Stomach (tissue), 9 donors: Measurements from ENCODE around the gene CPS1. TPM values are rescaled to one million over a fixed set of nuclear protein-coding genes. Genes with fewer than 3 reads are reported as not detected.

ENCODE experiments used
- DNase-seq, 2 donors: peaks; one replicate each; pipeline versions ENCODE4 v3.0.0 to v3.0.0-alpha.2; 2013 to 2019
- H3K27ac ChIP-seq, 5 donors: fragments of 200-600 bp in 4 of 5; sonication (generic) in 4 of 5; one replicate each; pipeline ENCODE4 v1.5.1; 2013 to 2019; ENCODE audit warnings: mild to moderate bottlenecking in 1 of 5, moderate library complexity in 1 of 5
- H3K27me3 ChIP-seq, 3 donors: fragments of 200-600 bp; sonication (generic); one replicate each; pipeline ENCODE4 v1.5.1; 2017 to 2019; ENCODE audit warnings: mixed run types in 1 of 3
- H3K36me3 ChIP-seq, 4 donors: fragments of 200-600 bp; sonication (generic); 1 replicate in 3 of 4; 2 replicates in 1 of 4; pipeline ENCODE4 v1.5.1; 2016 to 2019
- H3K4me1 ChIP-seq, 4 donors: fragments of 200-600 bp; sonication (generic); one replicate each; pipeline ENCODE4 v1.5.1; 2016 to 2019
- H3K4me3 ChIP-seq, 4 donors: fragments of 200-600 bp; sonication (generic) in 3 of 4; one replicate each; pipeline ENCODE4 v1.5.1; 2016 to 2019; ENCODE audit warnings: mild to moderate bottlenecking in 1 of 4
- H3K9me3 ChIP-seq, 4 donors: fragments of 200-600 bp; sonication (generic); one replicate each; pipeline ENCODE4 v1.5.1; 2016 to 2019
- EP300 ChIP-seq: sonication (generic); formaldehyde crosslinking; IDR thresholded peaks from one replicate; pipeline ENCODE4 v1.6.1; 2017; ENCODE audit warnings: antibody characterized with exemption
- POLR2A ChIP-seq, 4 donors: fragments of 450-650 bp; IDR thresholded peaks; one replicate each; pipeline ENCODE4 v1.6.1; 2016; ENCODE audit warnings: antibody characterized with exemption in 4 of 4, control low read depth in 2 of 4, mild to moderate bottlenecking in 1 of 4, moderate library complexity in 1 of 4
- POLR2AphosphoS5 ChIP-seq, 3 donors: sonication (generic); formaldehyde crosslinking; IDR thresholded peaks; one replicate each; pipeline ENCODE4 v1.6.1; 2016; ENCODE audit warnings: antibody characterized with exemption in 3 of 3
- WGBS, 5 donors: extraction: QIAGEN DNeasy Blood & Tissue Kit in 3 of 5; methylation state at CpG; one replicate each; pipeline versions ENCODE4 v1.1.5 to v1.1.7; 2013 to 2018; 5-methylcytosine and 5-hydroxymethylcytosine counted together
- intact Hi-C: fragments of 100-400 bp; cut with DNase I; formaldehyde crosslinking; loops from one replicate; pipeline ENCODE4 v1.15.1; 2023; ENCODE audit warnings: low total_unique reads
- polyA plus RNA-seq, 3 donors: library from polyadenylated mRNA; stranded (reverse); fragments of 200-250 nt; gene quantifications; one replicate each; pipeline ENCODE4 v1.2.3, GENCODE V29; 2013
- total RNA-seq, 5 donors: library from RNA; depleted of rRNA; stranded (reverse); fragments of >200 nt; gene quantifications; one replicate each; pipeline versions ENCODE4 v1.1.0 to v1.2.3, GENCODE V29; 2014 to 2016
- TF ChIP-seq, protein P1 (sequence below), 7 experiments: fragments of 450-650 bp in 4 of 7; fragments of 200-600 bp in 3 of 7; sonication (generic) in 3 of 7; IDR thresholded peaks; one replicate each; pipeline ENCODE4 v1.5.1; 2016 to 2019; ENCODE audit warnings: antibody characterized with exemption in 7 of 7, control low read depth in 2 of 7, mild to moderate bottlenecking in 1 of 7
- donor health status: healthy with polysubstance abuse.
- donor health status: Bipolar disorder and iron deficiency.
- donor health status: healthy.

The CPS1 gene
- total and polyA plus RNA-seq, 8 donors = under 0.01 to 14.9 (median 0.51) TPM

DNA sequence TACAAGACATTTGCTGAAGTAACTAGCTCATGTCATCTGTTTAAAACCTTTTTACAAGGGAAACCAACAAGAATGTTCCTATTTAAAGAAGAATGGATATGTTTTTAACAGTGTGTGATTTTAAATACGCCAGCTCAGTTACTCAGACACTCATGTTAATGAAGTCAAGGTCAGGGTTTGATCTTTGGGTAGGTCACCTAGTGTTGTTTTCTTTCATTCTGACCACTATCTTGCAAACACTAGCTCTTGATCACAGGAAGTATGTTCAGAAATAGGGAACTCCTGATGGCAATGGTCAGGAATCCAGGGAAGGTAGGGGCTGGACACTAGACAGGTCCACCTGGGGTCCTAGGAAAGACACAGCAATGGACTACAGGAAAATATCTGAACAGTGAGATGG, 116.7 kb downstream of the CPS1 start:
- intact Hi-C loops = no loop called here
- Histone ChIP-seq H3K4me1 (no peaks in the 10 kb centered on the region), H3K9me3 (no peaks in the 10 kb centered on the region), H3K36me3 (no peaks in the 10 kb centered on the region), H3K27ac (no peak overlapping the region), H3K27me3 (no peaks in the 10 kb centered on the region), H3K4me3 (no peak overlapping the region)
- WGBS, 5 donors = 55 to 86% (median 71%) methylated on average over 1 of the region's 1 CpG
- TF ChIP-seq POLR2A (IDR thresholded peaks at IDR 0.05) = no peak
- TF ChIP-seq EP300 = no peak
- TF ChIP-seq POLR2AphosphoS5 (IDR thresholded peaks at IDR 0.05) = no peak
- TF ChIP-seq, protein P1, sequence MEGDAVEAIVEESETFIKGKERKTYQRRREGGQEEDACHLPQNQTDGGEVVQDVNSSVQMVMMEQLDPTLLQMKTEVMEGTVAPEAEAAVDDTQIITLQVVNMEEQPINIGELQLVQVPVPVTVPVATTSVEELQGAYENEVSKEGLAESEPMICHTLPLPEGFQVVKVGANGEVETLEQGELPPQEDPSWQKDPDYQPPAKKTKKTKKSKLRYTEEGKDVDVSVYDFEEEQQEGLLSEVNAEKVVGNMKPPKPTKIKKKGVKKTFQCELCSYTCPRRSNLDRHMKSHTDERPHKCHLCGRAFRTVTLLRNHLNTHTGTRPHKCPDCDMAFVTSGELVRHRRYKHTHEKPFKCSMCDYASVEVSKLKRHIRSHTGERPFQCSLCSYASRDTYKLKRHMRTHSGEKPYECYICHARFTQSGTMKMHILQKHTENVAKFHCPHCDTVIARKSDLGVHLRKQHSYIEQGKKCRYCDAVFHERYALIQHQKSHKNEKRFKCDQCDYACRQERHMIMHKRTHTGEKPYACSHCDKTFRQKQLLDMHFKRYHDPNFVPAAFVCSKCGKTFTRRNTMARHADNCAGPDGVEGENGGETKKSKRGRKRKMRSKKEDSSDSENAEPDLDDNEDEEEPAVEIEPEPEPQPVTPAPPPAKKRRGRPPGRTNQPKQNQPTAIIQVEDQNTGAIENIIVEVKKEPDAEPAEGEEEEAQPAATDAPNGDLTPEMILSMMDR (IDR thresholded peaks at IDR 0.05) = no peak
- no peak for DNase-seq

DNA sequence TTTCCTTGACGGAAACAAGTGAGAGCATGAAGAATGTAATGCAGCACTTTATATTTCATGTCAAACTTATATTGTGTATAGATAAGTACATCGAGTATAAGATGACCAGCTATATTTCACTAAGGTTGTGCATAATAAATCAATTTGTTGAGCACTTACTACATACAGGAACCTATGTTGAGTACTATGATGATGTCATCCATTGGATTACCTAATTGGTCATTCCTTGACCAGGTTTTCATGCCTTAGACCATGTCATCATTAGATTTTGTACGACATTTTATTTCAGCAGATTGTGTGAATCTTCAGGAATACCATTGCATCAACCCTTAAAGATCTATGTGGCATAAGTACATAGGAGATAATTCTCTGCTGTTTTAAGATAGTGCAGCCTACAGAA, 119.7 kb downstream of the CPS1 start:
- Histone ChIP-seq H3K4me1 (no peaks in the 10 kb centered on the region), H3K27ac (no peak overlapping the region), H3K27me3 (no peaks in the 10 kb centered on the region), H3K9me3 (no peaks in the 10 kb centered on the region), H3K4me3 (no peak overlapping the region), H3K36me3 (no peaks in the 10 kb centered on the region)
- WGBS, 5 donors = 83 to 98% (median 87%) methylated on average over 3 of the region's 3 CpGs
- no peak for TF ChIP-seq POLR2A (IDR thresholded peaks at IDR 0.05)
- TF ChIP-seq POLR2AphosphoS5 (IDR thresholded peaks at IDR 0.05) = no peak
- TF ChIP-seq EP300 = no peak
- TF ChIP-seq, protein P1 (IDR thresholded peaks at IDR 0.05) = no peak
- intact Hi-C loops = no loop called here
- DNase-seq = no peak

DNA sequence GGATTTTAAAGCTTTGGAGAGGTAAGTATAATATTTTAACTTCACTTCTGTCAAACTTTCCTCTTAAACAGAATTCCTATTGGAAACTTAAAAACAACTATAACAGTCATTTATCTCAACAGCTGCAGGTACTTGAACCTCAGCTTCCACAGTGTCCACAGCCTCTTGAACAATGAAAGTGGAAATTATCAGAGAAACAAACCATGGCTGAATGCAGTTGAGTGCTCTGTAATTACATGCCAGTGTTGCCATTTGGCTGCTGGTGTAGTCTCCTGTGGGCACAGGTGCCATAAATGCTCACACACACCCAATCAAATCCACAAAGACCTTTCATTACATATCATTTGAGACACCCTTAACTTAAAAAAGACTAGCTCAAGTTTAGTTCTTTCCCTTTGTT, 125.1 kb downstream of the CPS1 start:
- H3K27ac ChIP-seq = no peak overlapping the region
- no peaks in the 10 kb centered on the region for H3K9me3 ChIP-seq
- H3K4me3 ChIP-seq = no peak overlapping the region
- H3K4me1 ChIP-seq = no peaks in the 10 kb centered on the region
- intact Hi-C loops = no loop called here
- no peaks in the 10 kb centered on the region for H3K36me3 ChIP-seq
- DNase-seq = no peak
- no peak for TF ChIP-seq EP300
- TF ChIP-seq, protein P1 (IDR thresholded peaks at IDR 0.05) = no peak
- H3K27me3 ChIP-seq = no peaks in the 10 kb centered on the region

DNA sequence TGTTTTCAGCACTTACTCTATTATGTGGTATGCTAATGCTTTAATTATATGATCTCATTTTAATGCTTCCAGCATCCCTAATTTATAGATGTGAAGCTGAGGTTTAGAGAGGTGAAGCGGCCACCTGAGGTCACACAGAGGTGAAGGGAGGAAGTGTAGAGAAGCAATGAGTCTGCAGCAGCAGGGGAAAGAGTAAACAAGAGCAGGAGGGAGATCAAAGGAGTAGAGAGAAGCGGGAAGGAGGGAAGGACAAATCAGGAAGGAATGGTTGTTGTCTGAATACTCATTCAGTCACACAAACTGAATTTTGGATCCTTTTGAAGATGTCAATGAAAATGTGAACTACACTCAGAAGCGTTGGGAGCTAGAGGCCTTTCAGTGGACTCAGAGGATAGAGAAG, 130.0 kb downstream of the CPS1 start:
- no peaks in the 10 kb centered on the region for H3K27me3 ChIP-seq
- no peaks in the 10 kb centered on the region for H3K36me3 ChIP-seq
- H3K9me3 ChIP-seq = no peaks in the 10 kb centered on the region
- H3K4me1 ChIP-seq = no peaks in the 10 kb centered on the region
- no peak overlapping the region for H3K27ac ChIP-seq
- no peak overlapping the region for H3K4me3 ChIP-seq
- no peak for DNase-seq
- intact Hi-C loops = no loop called here
- 73 to 81% (median 77%) methylated on average over 3 of the region's 3 CpGs for WGBS, 5 donors
- no peak for TF ChIP-seq POLR2A (IDR thresholded peaks at IDR 0.05)
- TF ChIP-seq, protein P1 (IDR thresholded peaks at IDR 0.05) = no peak
- TF ChIP-seq EP300 = no peak
- TF ChIP-seq POLR2AphosphoS5 (IDR thresholded peaks at IDR 0.05) = no peak
